ENCODE results near the gene GRID2. TPM values are rescaled to one million over a fixed set of nuclear protein-coding genes. Genes with fewer than 3 reads are reported as not detected.
A peak's percentile ranks its signal among the peaks of the same experiment; 100 is the strongest.

Gene GRID2
- 2.2 and 3.5 TPM in 2 replicates for total RNA-seq (2014; rRNA removed)
- Bru-seq, nascent RNA = percentile 46 among the genes with signal in this experiment
- percentile 44 among the genes with signal in this experiment for BruChase-seq, experiment 1, labeled RNA remaining after a 6-hour chase
- BruChase-seq, experiment 2, labeled RNA remaining after a 2-hour chase = percentile 52 among the genes with signal in this experiment
- long read RNA-seq, partial matches to known transcripts = 1 of 3 reads
- long read RNA-seq, other reads (novel, unspliced or antisense) = 2 of 3 reads

GRCh38 chr4:92303621-92304027 lies at the start of gene GRID2:
TSS of gene GRID2 (plus strand) at chr4:92303966.
- peak; percentile 44 for DNase-seq
- no TSS peak for BruUV-seq (replicated peaks)
- Histone ChIP-seq H3K79me2 (ENCODE audit: low read length) (no peaks in the 10 kb centered on the region), H3K9ac (ENCODE audit: low read length) (peak within 1 kb of the TSS; percentile 48; the same call in 1 of the 2 replicates), H3K4me1 (ENCODE audit: insufficient read depth, low read length) (peaks cover 11% of the 10 kb centered on the region; the same call in 1 of the 2 replicates), H3K27ac (ENCODE audit: low read length) (no peak within 1 kb of the TSS), H3K36me3 (ENCODE audit: low read depth, low read length) (no peaks in the 10 kb centered on the region), H3K27me3 (ENCODE audit: low read length) (no peaks in the 10 kb centered on the region), H3K9me3 (ENCODE audit: low read length) (no peaks in the 10 kb centered on the region), H3K4me2 (ENCODE audit: low read length) (peak within 1 kb of the TSS; percentile 95), H4K20me1 (ENCODE audit: low read length) (no peaks in the 10 kb centered on the region), H2AFZ (ENCODE audit: low read length) (peak within 1 kb of the TSS; percentile 92), H3F3A (ENCODE audit: low read length, unreplicated experiment) (no peaks in the 10 kb centered on the region), H3K4me3 (ENCODE audit: low read length) (peak within 1 kb of the TSS; percentile 80), H3K9me2 (replicated peaks; ENCODE audit: low read length) (no peaks in the 10 kb centered on the region)
- ChIA-PET CTCF (interaction anchor here (0.6 to 0.7 kb wide), 2 partner anchors 56 to 897 kb away, joined by 3 read pairs; no protein-coding TSS in a partner anchor), POLR2A (ENCODE audit: unreplicated experiment) (interaction anchor here (0.7 kb wide), 1 partner anchor 60 kb away, joined by 5 read pairs; no protein-coding TSS in a partner anchor)
- intact Hi-C loops (cut with micrococcal nuclease) = loop anchor here (2.0 to 10.0 kb wide), 4 partner anchors 69 to 1989 kb away; no protein-coding TSS in a partner anchor
- peak; percentile 32 for ATAC-seq
- TF ChIP-seq EZH2phosphoT487 (IDR thresholded peaks at IDR 0.05; ENCODE audit: borderline replicate concordance, low read length) (no peak), CTCF (conservative IDR thresholded peaks at IDR 0.05; ENCODE audit: low read depth, low read length) (peak; percentile 30)

- Histone ChIP-seq H3K4me3 (ENCODE audit: low read length) (no peak overlapping the region), H3F3A (ENCODE audit: low read length, unreplicated experiment) (no peaks in the 10 kb centered on the region), H3K4me1 (ENCODE audit: insufficient read depth, low read length) (no peaks in the 10 kb centered on the region), H4K20me1 (ENCODE audit: low read length) (no peaks in the 10 kb centered on the region), H3K4me2 (ENCODE audit: low read length) (no peak overlapping the region), H3K79me2 (ENCODE audit: low read length) (no peaks in the 10 kb centered on the region), H3K9ac (ENCODE audit: low read length) (no peak overlapping the region), H3K9me3 (ENCODE audit: low read length) (no peaks in the 10 kb centered on the region), H3K27me3 (ENCODE audit: low read length) (no peaks in the 10 kb centered on the region), H3K9me2 (replicated peaks; ENCODE audit: low read length) (no peaks in the 10 kb centered on the region), H3K27ac (ENCODE audit: low read length) (no peak overlapping the region), H3K36me3 (ENCODE audit: low read depth, low read length) (no peaks in the 10 kb centered on the region), H2AFZ (ENCODE audit: low read length) (no peak overlapping the region)
- no peak for DNase-seq
- ATAC-seq = no peak
- intact Hi-C loops (cut with micrococcal nuclease) = no loop called here
- ChIA-PET CTCF (no interaction called here), POLR2A (ENCODE audit: unreplicated experiment) (no interaction called here)
- BruUV-seq (replicated peaks) = no TSS peak
- TF ChIP-seq EZH2 (IDR thresholded peaks at IDR 0.05; ENCODE audit: low read length, unreplicated experiment) (no peak), EZH2phosphoT487 (IDR thresholded peaks at IDR 0.05; ENCODE audit: borderline replicate concordance, low read length) (no peak), CTCF (conservative IDR thresholded peaks at IDR 0.05; ENCODE audit: low read depth, low read length) (no peak)
Observed at GRCh38 chr4:92253986-92254671, 49.6 kb upstream of the GRID2 start.
